GM23338 (cell line): Measurements from ENCODE around the gene RAD51B. TPM values are rescaled to one million over a fixed set of nuclear protein-coding genes. Genes with fewer than 3 reads are reported as not detected.

Source experiments
- ATAC-seq: fragments of 200-7000 bp; cut with Tn5 transposase; 3 replicates; pipeline ENCODE4 v1.9.1; 2020
- DNase-seq: peaks from one replicate; pipeline ENCODE4 v3.0.0-alpha.2; 2015; ENCODE audit warnings: low spot score
- H2AFZ ChIP-seq: fragments of 200-600 bp; sonication (generic); 2 replicates; pipeline ENCODE4 v1.8.0; 2016; ENCODE audit warnings: antibody characterized with exemption, mild to moderate bottlenecking, moderate library complexity
- H3F3A ChIP-seq: fragments of 200-600 bp; sonication (generic); replicated peaks from 2 replicates; pipeline ENCODE4 v1.8.0; 2017; ENCODE audit warnings: antibody characterized with exemption, mixed run types, low read depth
- H3K27ac ChIP-seq: fragments of 200-600 bp; sonication (generic); 2 replicates; pipeline ENCODE4 v1.6.1; 2016; ENCODE audit warnings: low read depth
- H3K27me3 ChIP-seq: fragments of 200-600 bp; sonication (generic); 2 replicates; pipeline ENCODE4 v1.8.0; 2016; ENCODE audit warnings: mild to moderate bottlenecking, mixed run types, moderate library complexity; ENCODE audit not compliant: insufficient read depth
- H3K36me3 ChIP-seq: fragments of 200-600 bp; sonication (generic); 2 replicates; pipeline ENCODE4 v1.8.0; 2016; ENCODE audit warnings: mild to moderate bottlenecking; ENCODE audit not compliant: insufficient read depth
- H3K4me1 ChIP-seq: fragments of 200-600 bp; sonication (generic); 2 replicates; pipeline ENCODE4 v1.8.0; 2016; ENCODE audit warnings: mild to moderate bottlenecking, moderate library complexity; ENCODE audit not compliant: insufficient read depth
- H3K4me2 ChIP-seq: fragments of 200-600 bp; sonication (generic); 2 replicates; pipeline ENCODE4 v1.7.1; 2017; ENCODE audit warnings: mixed run types
- H3K4me3 ChIP-seq: fragments of 200-600 bp; sonication (generic); 2 replicates; pipeline ENCODE4 v1.6.1; 2016; ENCODE audit warnings: mixed run types
- H3K79me2 ChIP-seq: fragments of 200-600 bp; sonication (generic); replicated peaks from 2 replicates; pipeline ENCODE4 v1.8.0; 2017; ENCODE audit warnings: mild to moderate bottlenecking; ENCODE audit not compliant: insufficient read depth
- H3K9me2 ChIP-seq: fragments of 200-600 bp; sonication (generic); 2 replicates; pipeline ENCODE4 v1.8.0; 2017; ENCODE audit not compliant: insufficient read depth
- H4K20me1 ChIP-seq: fragments of 200-600 bp; sonication (generic); replicated peaks from 2 replicates; pipeline ENCODE4 v1.8.0; 2017; ENCODE audit warnings: mild to moderate bottlenecking; ENCODE audit not compliant: insufficient read depth
- H3K27ac Mint-ChIP-seq: 2 replicates; pipeline ENCODE4 v1.8.0; 2020; ENCODE audit warnings: inconsistent platforms, mild to moderate bottlenecking, moderate library complexity, mixed read lengths
- H3K27me3 Mint-ChIP-seq: 3 replicates; pipeline ENCODE4 v1.8.0; 2022; ENCODE audit warnings: low read depth, mild to moderate bottlenecking, moderate library complexity, mixed read lengths, inconsistent platforms; ENCODE audit not compliant: insufficient read depth, poor library complexity
- H3K36me3 Mint-ChIP-seq: 3 replicates; pipeline ENCODE4 v1.8.0; 2021; ENCODE audit warnings: low read depth, mild to moderate bottlenecking, inconsistent platforms, moderate library complexity, mixed read lengths
- H3K4me1 Mint-ChIP-seq: 3 replicates; pipeline ENCODE4 v1.8.0; 2020; ENCODE audit warnings: mild to moderate bottlenecking, inconsistent platforms, mixed read lengths
- H3K4me3 Mint-ChIP-seq: 3 replicates; pipeline ENCODE4 v1.8.0; 2021; ENCODE audit warnings: moderate library complexity, mild to moderate bottlenecking, inconsistent platforms, mixed read lengths
- H3K9me3 Mint-ChIP-seq: 3 replicates; pipeline ENCODE4 v1.8.0; 2020; ENCODE audit warnings: moderate library complexity, mild to moderate bottlenecking, inconsistent platforms, mixed read lengths
- CREB1 ChIP-seq: fragments of 250-450 bp; sonication (Bioruptor Pico); IDR thresholded peaks from 2 replicates; pipeline ENCODE4 v1.5.0; 2020; ENCODE audit warnings: low read depth, mild to moderate bottlenecking, moderate library complexity
- CTCF ChIP-seq, 2 experiments: fragments of 200-600 bp in 1 of 2; sonication (generic) in 1 of 2; conservative IDR thresholded peaks; 2 replicates each; pipeline versions ENCODE4 v1.5.1 to v1.6.1; 2016 to 2017; ENCODE audit warnings: antibody characterized with exemption in 2 of 2, low read depth in 2 of 2, mild to moderate bottlenecking in 2 of 2, moderate library complexity in 1 of 2
- EZH2 ChIP-seq: fragments of 200-600 bp; sonication (generic); IDR thresholded peaks from one replicate; pipeline ENCODE4 v1.8.0; 2017; ENCODE audit warnings: antibody characterized with exemption, mild to moderate bottlenecking, low read depth; ENCODE audit not compliant: unreplicated experiment
- EZH2phosphoT487 ChIP-seq: fragments of 200-600 bp; sonication (generic); IDR thresholded peaks from one replicate; pipeline ENCODE4 v1.8.1; 2018; ENCODE audit warnings: antibody characterized with exemption; ENCODE audit not compliant: unreplicated experiment
- STAT1 ChIP-seq: IDR thresholded peaks from one replicate; pipeline ENCODE4 v1.6.1; 2016; ENCODE audit warnings: antibody characterized with exemption; ENCODE audit not compliant: unreplicated experiment
- ZNF331 ChIP-seq: fragments of 250-450 bp; sonication (Bioruptor Pico); IDR thresholded peaks from 2 replicates; pipeline ENCODE4 v1.5.0; 2020; ENCODE audit warnings: low read depth, mild to moderate bottlenecking, moderate library complexity
- polyA plus RNA-seq: library from polyadenylated mRNA; unstranded; fragments of >200 nt; fragmentation: Nextera tagmentation; extraction: Ambion mirVana; gene quantifications from 2 replicates; pipeline ENCODE4 v1.2.1, GENCODE V29; 2016
- total RNA-seq: library from RNA; depleted of rRNA; stranded (reverse); fragments of >200 nt; shearing (Covaris generic); gene quantifications from 2 replicates; pipeline ENCODE4 v1.2.3, GENCODE V29; 2014
- TF ChIP-seq, protein P1 (sequence below): IDR thresholded peaks from one replicate; pipeline ENCODE4 v1.6.1; 2018; ENCODE audit warnings: antibody characterized with exemption; ENCODE audit not compliant: unreplicated experiment

The RAD51B gene
- total and polyA plus RNA-seq, 2 experiments from 2014 or later: 15.7 to 29.1 TPM

DNA sequence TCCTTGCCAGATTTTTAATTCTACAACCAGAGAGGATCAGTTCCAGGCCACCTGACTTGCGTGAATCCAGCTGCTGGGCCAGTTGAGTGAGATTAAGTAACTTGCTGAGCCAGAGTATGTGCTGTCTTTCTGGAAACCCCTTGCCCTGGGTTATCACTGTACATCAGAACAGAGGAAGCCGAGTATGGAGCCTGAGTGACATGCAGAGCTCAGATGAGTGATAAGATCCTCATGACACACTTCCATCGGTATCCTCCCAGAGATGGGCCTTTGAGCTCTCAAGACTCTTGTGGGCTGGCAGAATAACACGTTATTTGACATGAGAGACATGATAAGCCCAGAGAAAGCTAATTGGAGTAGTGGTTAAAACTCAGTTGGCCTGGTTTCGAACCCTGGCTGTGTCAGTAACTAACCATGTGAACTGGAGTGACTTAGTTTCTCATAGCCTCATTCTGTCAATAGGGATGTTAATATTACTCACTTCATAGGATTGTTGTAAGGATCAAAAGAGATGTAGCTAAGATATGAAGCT, 585.1 kb downstream of the RAD51B start:
- H3K9me3 Mint-ChIP-seq: no peaks in the 10 kb centered on the region; the same call in 2 of the 3 replicates
- no peaks in the 10 kb centered on the region for H3K9me2 ChIP-seq

GRCh38 chr14:68405961-68406360, 586.4 kb downstream of the RAD51B start:
- H3K4me2 ChIP-seq: no peak overlapping the region
- H3K4me1 ChIP-seq: no peaks in the 10 kb centered on the region
- H2AFZ ChIP-seq: no peak overlapping the region
- no peak overlapping the region for H3K27ac ChIP-seq
- H3K79me2 ChIP-seq: no peaks in the 10 kb centered on the region
- ATAC-seq (no peak), DNase-seq (no peak)
- Mint-ChIP-seq H3K36me3 (no peaks in the 10 kb centered on the region), H3K27me3 (peaks cover 2% of the 10 kb centered on the region), H3K27ac (no peak overlapping the region), H3K9me3 (no peaks in the 10 kb centered on the region; the same call in 2 of the 3 replicates), H3K4me3 (no peak overlapping the region), H3K4me1 (peaks cover 15% of the 10 kb centered on the region)
- H4K20me1 ChIP-seq: no peaks in the 10 kb centered on the region
- no peaks in the 10 kb centered on the region for H3K27me3 ChIP-seq
- H3K36me3 ChIP-seq: no peaks in the 10 kb centered on the region
- H3F3A ChIP-seq: no peaks in the 10 kb centered on the region
- H3K4me3 ChIP-seq: no peak overlapping the region
- H3K9me2 ChIP-seq: no peaks in the 10 kb centered on the region
- TF ChIP-seq STAT1: no peak
- TF ChIP-seq CREB1 (CRISPR knock-in tag): no peak

More for the DNA sequence above, 585.1 kb downstream of the RAD51B start:
- no peaks in the 10 kb centered on the region for H3K27me3 ChIP-seq
- ATAC-seq (no peak), DNase-seq (no peak)
- H3F3A ChIP-seq: no peaks in the 10 kb centered on the region
- no peaks in the 10 kb centered on the region for H3K36me3 ChIP-seq
- no peak overlapping the region for H2AFZ ChIP-seq
- no peaks in the 10 kb centered on the region for H3K79me2 ChIP-seq
- no peaks in the 10 kb centered on the region for H4K20me1 ChIP-seq
- no peak overlapping the region for H3K27ac ChIP-seq
- no peak overlapping the region for H3K4me3 Mint-ChIP-seq
- no peak overlapping the region for H3K27ac Mint-ChIP-seq
- no peaks in the 10 kb centered on the region for H3K36me3 Mint-ChIP-seq
- H3K4me3 ChIP-seq: no peak overlapping the region
- H3K4me2 ChIP-seq: no peak overlapping the region
- no peaks in the 10 kb centered on the region for H3K27me3 Mint-ChIP-seq
- TF ChIP-seq, protein P1, sequence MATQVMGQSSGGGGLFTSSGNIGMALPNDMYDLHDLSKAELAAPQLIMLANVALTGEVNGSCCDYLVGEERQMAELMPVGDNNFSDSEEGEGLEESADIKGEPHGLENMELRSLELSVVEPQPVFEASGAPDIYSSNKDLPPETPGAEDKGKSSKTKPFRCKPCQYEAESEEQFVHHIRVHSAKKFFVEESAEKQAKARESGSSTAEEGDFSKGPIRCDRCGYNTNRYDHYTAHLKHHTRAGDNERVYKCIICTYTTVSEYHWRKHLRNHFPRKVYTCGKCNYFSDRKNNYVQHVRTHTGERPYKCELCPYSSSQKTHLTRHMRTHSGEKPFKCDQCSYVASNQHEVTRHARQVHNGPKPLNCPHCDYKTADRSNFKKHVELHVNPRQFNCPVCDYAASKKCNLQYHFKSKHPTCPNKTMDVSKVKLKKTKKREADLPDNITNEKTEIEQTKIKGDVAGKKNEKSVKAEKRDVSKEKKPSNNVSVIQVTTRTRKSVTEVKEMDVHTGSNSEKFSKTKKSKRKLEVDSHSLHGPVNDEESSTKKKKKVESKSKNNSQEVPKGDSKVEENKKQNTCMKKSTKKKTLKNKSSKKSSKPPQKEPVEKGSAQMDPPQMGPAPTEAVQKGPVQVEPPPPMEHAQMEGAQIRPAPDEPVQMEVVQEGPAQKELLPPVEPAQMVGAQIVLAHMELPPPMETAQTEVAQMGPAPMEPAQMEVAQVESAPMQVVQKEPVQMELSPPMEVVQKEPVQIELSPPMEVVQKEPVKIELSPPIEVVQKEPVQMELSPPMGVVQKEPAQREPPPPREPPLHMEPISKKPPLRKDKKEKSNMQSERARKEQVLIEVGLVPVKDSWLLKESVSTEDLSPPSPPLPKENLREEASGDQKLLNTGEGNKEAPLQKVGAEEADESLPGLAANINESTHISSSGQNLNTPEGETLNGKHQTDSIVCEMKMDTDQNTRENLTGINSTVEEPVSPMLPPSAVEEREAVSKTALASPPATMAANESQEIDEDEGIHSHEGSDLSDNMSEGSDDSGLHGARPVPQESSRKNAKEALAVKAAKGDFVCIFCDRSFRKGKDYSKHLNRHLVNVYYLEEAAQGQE: no peak
- no peak for TF ChIP-seq EZH2
- no peak for TF ChIP-seq EZH2phosphoT487
- no peak for TF ChIP-seq CTCF (conservative IDR thresholded peaks at IDR 0.05; ENCODE audit: low read depth in 2 of 2)
- no peak for TF ChIP-seq ZNF331
- peaks cover 17% of the 10 kb centered on the region for H3K4me1 Mint-ChIP-seq
- H3K4me1 ChIP-seq: no peaks in the 10 kb centered on the region
